Activated T-helper 1 cell treated with Interleukin-2 at 50 U/mL for 16 hours (primary cell): ENCODE results near the gene TMEM267.
"Not testable (repeated sequence)": the region's sequence is repeated elsewhere in the genome, so short reads cannot be mapped to it uniquely, and the experiment has no call there.

Experiments
- DNase-seq: peaks from one replicate; pipeline ENCODE4 v3.0.0-alpha.2; 2020; ENCODE audit warnings: low read depth

TMEM267 gene, protein sequence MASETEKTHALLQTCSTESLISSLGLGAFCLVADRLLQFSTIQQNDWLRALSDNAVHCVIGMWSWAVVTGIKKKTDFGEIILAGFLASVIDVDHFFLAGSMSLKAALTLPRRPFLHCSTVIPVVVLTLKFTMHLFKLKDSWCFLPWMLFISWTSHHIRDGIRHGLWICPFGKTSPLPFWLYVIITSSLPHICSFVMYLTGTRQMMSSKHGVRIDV

DNA sequence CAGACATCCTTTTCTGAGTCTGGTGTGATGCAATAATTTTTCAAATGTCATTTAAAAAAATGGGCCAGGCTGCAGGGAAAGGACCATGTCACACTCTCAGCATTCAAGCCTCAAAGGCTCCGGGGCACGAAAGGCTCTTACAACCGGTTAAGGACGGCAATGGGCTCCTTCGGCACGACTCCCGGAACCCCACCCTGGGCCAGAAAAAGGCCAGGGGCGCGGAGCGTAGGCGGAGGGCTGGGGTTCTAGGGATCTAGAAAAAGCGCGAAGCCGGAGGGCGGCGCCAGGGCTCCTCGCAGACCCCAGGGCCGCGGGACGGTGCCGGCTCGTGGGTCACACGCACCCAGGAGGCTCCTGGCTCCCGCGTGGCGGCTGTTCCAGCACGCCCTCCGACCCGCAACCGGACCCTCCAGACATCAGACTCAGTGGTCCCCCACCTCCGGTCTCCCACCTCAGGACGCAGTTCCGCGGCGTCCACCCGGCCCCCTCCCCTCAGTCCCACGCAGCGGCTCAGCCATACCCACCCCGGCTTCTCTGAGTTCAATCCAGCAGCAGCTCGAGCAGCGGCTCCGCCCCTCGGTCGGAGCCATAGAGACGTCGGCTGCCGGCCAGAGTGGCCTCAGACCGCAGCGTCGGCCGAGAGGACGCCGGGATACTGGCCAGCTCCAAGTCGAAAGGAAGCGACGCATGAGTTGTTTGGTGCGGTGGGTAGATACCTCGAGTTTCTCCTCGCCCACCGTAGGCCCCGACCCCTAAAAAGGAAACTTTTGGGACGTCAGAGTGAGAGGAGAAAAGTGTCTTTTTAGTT lies at the start of gene TMEM267:
TMEM267 (minus strand) TSS at position 568 of the 808 bp plus-strand sequence. CDS start 29,896 bp downstream, outside the sequence.
- DNase-seq: peak; percentile 80

DNA sequence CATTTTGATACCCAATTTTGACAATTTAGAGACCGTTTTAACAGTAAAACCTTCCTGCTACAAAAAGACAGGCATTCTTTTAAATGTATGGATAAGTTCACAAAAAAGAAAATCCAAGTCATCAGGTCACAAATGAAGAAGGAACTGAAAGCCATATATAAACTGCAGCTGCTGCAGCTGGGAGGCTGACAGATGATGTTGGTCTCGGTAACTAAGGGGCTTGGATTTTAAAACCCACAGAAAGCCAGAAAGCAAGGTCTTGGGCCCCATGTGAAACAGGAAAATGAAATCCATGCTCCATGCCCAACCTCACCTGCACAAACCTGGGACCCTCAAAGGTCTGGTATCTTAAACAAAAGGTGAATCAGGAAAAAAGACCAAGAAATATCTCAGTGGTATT lies 47.0 kb upstream of the TMEM267 start:
- DNase-seq: no peak

DNA sequence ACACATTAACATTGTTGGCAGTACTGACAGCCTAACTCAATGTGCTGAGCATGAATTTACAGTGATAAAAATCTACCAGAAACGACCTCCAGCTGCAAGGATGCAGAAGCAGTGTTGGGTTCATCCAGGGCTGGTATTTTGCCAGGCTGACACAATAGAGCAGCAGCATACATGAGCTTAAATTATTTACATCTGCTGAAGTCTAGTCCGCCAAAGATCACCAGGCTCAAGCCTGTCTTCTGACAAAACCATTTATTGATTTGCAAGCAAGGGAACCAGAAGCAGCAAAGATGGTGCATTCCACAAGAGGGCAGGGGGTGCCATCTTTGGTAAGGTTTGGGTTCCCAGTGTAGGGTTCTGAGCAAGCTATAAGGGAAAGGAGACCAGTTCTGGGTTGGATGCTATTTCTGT lies 40.0 kb upstream of the TMEM267 start:
- DNase-seq: no peak

DNA sequence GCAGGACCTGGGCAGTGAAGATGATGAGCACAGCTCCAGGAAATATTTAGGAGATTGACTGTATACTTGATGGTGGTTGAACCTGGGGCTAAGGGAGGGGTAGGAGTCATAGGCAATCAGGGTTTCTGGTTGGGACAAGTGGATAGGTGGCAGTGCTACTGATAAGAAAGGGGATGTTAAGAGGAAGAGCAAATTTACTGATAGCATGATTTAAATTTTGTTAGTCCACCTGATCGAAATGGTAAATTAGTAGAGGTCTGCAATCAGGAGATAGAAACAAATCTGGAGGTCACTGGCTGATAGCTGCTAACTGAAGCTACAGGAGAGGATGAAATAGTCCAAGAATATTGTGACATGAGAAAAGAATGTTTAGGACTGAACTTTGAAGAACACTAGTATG lies 37.0 kb upstream of the TMEM267 start:
- no peak for DNase-seq

DNA sequence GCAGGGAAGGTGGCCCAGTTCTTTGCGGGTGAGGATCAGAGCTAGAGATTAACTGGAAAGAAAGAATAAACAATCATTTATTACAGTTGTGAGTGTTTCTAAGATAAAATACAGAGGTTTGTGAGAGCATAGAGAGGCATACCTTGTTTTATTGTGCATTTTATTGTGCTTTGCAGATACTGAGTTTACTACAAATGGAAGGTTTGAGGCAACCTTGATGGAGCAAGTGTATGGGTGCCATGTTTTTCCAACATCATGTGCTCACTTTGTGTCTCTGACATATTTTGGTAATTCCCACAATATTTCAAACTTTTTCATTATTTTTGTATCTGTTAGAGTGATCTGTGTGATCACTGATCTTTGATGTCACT lies 32.0 kb upstream of the TMEM267 start:
- no peak for DNase-seq

DNA sequence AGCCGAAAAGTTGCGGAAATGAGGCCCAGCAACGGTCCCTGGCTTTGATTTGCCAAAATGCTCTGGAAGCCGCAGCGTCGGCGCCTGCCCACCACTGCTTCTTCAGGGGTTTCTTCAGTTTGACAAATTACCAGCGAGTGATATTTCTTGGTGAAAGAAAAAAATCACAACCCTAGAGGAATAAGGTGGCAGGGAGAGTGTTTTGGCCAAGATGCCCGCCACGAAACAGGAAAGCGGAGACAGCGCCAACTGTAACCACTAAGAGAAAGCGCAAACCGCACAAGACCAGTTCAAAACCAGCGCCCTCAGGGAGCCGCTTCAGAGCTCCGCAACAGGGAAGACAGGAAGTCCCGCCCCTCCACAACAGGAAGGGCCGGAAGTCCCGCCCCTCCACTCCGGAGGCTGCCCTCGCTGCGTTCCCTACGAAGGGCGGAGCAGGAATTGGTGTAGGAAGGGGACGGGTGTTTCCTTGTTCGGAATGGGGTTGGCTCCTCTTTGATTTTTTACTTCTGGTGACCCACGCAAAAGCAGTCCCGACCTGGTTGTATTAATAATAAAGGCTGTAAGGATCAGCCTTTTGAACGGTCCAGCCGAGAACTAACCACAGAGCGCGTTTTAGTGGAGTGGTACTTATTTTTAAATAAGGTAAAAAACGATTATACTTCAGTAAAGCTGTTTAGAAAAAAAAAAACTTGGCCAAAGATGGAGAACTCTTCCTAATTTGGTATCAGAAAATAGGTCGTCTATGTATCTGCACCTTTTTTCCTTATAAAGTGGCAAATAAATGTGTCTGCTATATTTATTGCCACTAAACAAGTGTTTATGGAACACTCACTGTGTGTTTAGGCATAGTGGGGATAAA lies 31.4 kb upstream of the TMEM267 start, which contains the start of gene C5orf34:
C5orf34 (minus strand) TSS at position 333 of the 862 bp plus-strand sequence. CDS start 5,809 bp downstream, outside the sequence.
- DNase-seq: peak; percentile 86

DNA sequence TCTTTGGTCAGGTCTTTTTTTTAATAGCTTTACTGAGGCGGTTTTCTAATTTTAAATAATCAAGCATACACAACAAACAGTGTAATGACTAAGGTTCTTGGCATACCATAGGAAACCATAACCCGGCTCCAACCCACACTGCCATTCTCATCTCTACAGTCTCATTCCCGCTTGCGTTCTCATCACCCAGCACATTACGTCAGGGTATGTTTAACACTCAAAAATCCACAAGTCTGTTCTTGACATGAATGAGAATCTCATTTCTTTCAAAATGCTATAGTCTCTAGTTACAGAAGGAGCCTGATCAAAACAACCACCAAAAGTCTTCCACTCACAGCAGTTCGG lies 30.8 kb upstream of the TMEM267 start:
- DNase-seq: no peak

DNA sequence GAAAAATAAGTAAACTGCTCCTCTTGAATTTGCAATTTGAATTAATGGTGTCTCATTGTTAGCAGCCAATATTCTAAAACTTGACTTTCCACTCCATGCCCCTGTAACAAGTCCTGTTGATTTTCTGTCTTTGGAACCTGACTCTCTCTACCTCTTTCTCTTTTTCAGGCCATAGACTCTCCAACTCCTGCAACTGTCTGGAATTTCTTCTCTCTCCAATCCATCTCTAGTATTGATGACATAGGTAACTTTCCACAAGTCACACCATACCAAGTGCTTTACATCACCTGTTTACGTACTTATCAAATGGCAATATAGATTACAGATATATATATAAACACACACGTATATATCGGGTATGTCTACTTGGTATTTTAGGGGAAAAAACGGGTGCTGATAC lies 30.4 kb upstream of the TMEM267 start:
- DNase-seq: no peak

DNA sequence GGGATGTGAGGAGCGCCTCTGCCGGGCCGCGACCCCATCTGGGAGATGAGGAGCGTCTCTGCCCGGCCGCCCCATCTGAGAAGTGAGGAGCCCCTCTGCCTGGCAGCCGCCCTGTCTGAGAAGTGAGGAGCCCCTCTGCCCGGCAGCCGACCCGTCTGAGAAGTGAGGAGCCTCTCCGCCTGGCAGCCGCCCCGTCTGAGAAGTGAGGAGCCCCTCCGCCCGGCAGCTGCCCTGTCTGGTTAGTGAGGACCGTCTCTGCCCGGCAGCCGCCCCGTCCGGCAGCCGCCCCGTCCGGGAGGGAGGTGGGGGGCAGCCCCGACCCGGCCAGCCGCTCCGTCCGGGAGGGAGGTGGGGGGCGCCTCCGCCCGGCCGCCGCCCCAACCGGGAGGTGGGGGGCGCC lies 27.4 kb upstream of the TMEM267 start:
- DNase-seq: not testable (repeated sequence)

DNA sequence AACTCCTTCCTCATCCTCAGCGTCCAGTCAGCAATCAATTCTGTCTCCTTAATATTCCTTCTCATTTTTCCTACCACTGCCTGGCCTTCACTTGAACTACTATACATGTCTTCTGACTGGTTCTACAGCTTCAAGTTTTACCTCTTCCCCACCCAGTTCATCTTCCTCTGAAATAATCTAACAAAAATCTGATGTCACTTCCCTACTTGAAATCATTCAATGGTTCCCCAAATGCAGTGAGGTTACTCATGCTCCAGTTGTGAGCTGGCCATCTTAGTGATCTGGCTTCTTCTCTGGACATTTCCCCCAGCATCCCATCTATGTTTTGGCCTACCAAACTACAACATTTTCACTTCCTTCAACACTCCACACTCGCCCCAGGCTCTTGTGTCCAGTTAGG lies 14.9 kb upstream of the TMEM267 start:
- DNase-seq: no peak

DNA sequence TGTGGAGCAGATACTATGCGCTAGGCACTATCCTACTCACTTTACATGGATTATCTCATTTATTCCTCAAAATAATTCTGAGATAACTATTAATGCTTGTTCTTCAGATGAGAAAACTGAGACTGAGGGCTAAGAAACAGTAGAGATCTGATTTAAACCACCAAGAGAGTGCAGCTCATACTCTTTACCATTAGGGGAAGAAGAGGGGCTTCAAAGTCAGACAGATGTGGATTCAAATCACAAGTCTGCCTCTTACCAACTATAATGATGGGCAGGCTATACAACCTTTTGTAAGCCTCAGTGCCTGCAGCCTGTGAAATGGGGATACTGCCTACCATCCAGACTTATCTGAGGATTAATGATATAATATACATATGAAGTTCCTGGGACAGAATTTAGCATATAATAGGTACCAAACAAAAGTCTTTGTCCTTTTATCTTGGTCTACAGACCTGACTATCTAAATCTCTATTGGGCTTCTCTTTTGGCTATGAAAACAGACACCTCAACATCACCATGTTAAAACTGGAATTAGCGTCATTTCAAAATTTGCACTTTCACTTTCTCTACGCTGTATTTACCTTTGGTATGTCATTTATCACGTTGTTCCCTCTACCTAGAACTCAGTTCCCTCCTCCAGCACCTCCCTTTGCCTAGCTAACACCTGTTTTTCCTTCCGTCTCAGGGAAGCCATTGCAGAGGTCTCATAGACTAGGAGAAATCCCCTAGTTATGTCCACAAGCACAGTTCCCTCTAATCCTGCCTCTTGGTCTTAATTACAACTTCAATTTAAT lies 13.8 kb upstream of the TMEM267 start:
- no peak for DNase-seq

DNA sequence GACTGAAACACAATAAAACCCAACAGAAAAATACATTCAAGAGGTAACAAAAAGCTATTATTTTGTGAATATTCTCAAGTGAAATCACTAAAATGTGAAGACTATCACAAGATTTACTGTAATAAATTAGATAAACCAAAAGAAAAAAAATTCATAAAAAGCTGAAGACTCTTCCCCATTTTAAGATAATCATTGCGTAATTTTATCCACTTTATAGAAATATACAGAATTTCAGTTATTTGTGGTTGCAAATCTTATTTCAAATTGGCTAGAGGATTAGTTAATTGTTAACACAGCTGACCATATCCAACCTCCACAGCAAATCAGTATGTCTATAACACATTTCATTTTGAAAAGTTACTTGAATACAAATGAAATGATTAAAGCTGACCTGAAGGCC lies 7.7 kb upstream of the TMEM267 start:
- no peak for DNase-seq

DNA sequence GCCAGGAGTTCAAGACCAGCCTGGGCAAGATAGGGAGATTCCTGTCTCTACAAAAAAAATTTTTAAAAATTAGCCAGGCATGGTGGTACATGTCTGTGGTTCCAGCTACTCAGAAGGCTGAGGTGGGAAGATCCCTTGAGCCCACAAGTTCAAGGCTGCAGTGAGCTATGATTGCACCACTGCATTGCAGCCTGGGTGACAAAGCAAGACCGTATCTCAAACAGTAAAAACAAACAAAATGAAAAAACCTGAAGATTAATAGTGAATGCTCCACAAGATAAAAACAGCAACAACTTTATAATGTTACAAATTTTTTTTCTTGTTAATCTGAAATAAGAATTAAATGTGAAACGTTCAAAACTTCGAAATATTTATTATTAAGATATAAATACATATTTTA lies 2.7 kb upstream of the TMEM267 start:
- no peak for DNase-seq

DNA sequence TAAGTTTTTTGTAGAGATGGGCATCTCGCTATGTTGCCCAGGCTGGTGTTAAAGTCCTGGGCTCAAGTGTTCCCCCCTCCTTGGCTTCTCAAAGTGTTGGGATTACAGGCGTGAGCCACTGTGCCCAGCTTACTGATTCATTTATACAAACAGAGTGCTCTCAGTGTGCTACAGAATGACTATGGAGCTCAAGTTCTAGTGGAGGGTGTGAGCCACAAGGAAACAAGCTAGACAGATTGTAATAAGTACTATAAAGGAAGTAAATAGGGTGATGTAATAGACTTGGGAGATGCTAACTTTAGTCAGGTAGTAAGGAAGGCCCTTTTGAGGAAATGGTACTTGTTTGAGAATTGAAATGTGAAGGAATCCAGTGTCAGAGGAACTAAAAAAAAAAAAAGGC lies 1.7 kb upstream of the TMEM267 start:
- no peak for DNase-seq

DNA sequence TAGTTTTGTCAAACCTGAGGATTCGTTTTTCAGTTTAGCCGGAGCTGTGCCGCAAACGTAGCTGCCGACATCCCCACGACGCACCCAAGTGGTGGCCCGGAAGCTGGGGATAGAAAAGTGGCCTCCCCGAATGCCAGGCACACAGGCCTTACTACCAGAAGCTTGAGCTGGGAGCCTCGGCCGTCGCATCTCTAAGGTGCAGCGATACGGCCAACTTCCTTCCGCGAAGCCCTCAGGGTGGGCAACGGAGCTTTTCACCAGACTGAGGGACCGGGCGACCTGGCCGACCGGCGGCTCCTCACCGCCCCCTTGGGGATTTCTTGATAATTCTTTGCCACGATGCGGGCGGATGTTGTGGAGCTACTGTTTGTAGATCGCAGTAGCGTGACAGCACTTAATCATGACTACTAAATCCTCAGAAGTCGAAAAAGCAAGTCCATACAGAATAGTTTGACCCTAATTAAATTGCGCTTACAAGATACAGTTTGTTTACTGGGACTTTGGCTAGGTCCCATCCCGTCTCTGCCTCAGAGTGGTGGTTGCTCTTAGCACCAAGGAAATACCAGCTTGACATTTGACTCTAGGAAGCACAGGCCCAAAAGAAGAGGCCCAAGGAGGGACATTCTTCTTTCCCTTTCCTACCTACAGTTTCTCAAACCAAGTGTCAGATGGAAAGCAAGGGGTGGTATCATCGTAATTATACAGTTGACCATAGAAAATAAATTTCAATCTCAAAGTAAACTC lies 613 bp upstream of the TMEM267 start:
- peak; percentile 80 for DNase-seq

DNA sequence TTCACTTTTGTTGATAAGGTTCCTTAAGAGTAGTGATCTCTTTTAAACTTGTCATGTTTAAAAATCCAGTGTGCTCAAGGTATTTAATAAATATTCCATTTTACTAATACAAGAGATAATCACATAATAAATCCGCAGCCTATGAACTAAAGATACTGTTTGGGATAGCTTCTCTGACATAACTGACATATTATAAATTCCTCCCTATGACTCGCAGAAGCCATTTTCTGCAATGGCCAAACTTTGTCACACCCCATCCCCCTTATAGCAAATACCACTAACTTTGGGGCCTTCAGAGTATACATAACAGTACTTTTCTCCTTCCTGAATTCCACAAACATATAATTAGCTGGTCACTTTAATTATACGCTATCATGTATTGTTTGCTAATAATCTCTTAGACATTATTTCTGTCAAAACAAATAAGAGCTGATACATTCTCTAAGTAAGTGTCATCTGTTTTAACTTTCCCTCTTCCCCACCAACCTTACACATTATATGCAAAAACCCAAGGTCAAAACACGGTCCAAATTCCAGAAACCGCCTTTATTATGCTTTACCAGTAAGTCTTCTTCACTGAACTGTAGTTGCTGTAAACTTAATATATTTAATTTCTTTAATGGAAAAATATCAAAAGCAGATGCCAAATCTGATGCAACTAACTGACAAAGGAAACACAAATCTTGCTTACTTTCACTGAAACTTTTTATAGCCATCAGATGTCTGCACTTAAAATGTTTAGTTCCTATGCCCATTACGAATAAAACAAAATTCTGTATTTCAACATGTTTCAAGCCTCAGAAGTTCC lies 971 bp downstream of the TMEM267 start:
- DNase-seq: no peak

DNA sequence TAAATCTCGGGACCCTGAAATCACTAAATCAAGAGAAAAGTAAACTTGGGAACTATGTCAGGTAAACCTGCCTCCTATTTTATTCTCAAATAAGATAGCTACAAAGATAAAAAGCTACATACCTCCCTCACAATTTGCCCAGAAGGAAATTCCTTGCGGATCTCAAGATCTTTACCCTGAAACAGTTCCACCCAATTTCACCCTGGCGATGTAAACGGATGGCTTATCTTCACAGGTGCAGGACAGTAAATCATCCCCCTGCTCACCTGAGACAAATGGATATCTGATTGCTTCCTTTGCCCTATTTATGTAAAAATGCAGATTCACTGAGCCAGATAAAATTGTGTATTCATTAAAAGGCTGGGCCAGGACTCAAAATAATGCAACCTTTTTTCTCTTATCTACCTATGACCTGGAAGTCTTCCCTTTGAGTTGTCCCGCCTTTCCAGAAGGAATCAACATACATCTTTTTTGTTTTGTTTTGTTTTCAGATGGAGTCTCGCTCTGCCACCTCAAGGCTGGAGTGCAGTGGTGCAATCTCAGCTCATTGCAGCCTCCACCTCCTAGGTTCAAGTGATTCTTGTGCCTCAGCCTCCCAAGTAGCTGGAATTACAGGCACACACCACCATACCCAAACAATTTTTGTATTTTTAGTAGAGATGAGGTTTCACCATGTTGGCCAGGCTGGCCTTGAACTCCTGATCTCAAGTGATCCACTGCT lies 13.8 kb downstream of the TMEM267 start:
- no peak for DNase-seq

DNA sequence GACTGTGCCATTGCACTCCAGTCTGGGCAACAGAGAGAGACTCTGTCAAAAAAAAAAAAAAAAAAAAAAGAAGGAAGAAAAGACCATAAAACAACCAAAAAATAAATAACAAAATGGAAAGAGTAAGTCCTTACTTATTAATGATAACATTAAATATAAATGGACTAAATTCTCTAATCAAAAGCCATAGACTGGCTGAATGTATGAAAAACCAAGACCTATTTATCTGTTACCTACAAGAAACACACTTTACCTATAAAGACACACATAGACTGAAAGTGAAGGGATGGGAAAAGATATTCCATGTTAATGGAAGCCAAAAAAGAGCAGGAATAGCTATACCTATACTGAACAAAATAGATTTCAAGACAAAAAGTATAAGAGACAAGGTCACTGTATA lies 16.6 kb downstream of the TMEM267 start:
- no peak for DNase-seq

DNA sequence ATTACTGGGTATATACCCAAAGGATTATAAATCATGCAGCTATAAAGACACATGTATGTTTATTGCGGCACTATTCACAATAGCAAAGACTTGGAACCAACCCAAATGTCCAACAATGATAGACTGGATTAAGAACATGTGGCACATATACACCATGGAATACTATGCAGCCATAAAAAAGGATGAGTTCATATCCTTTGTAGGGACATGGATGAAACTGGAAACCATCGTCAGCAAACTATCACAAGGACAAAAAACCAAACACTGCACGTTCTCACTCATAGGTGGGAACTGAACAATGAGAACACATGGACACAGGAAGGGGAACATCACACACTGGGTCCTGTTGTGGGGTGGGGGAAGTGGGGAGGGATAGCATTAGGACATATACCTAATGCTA lies 18.2 kb downstream of the TMEM267 start:
- not testable (repeated sequence) for DNase-seq

DNA sequence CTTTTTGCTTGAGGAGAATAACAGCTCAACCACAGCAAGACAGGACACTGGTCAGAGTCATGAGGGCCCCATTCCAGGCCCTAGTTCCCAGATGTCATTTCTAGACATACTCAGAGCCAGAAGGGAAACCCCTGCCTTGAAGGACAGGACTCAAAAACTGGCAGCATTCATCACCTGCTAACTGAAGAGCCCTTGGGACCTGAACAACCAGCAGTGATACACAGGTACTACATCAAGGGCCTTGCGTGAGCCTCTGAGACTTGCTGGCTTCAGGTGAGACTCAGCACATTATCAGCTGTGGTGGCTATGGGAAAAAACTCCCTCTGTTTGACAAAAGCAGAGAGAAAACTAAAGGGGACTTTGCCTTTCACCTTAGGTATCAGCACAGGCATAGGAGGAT lies 22.6 kb downstream of the TMEM267 start:
- DNase-seq: no peak
